Stimulated activated CD8-positive, alpha-beta memory T cell treated with anti-CD3 and anti-CD28 coated beads, Interleukin-4, amount 100 ng/mL, for 1 hour (primary cell): ENCODE results near the gene ZSCAN16.

Source experiments
- DNase-seq, 2 donors: peaks; one replicate each; pipeline ENCODE4 v3.0.0-alpha.2; 2020; ENCODE audit warnings: low read depth in 2 of 2, low spot score in 1 of 2

ZSCAN16 gene

GRCh38 chr6:28167926-28168325 is 43.5 kb downstream of the ZSCAN16 start:
- no peak for DNase-seq

DNA sequence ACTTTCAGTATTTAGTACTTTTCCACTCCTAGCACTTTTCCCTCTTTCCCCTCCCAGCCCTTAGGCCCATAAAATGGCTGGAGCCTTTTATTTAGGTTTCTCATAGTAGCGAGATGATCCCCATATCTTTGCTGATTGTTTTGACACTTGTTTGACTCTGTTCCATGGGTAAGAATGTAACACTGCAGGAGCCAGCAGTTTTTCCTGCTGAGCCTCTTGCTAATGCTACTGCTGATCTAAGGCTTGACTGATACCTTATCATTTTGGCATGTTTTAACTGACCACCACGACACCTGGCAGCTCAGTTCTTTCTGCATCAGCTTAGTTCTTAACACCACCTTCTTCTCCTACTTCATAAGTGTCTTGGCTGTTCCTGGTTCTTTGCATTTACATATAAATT is 46.9 kb downstream of the ZSCAN16 start:
- no peak for DNase-seq

DNA sequence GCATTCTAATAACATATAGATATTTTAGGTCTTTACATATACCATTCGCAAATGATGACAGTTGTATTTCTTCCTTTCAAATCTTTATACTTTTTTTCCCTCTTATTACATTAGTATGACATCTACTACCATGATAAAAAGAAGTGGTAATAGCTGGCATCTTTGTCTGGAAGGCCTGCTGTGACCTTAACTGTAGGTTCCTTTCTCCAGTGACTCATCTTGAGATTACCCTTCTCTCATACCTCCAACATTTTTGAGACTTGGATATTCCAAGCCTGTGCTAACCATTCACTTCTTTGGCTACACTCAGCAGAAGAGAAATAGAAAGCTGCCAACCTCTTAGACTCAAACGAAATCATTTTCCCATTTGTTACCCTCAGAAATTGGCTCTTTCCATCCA is 47.6 kb downstream of the ZSCAN16 start:
- DNase-seq: no peak

DNA sequence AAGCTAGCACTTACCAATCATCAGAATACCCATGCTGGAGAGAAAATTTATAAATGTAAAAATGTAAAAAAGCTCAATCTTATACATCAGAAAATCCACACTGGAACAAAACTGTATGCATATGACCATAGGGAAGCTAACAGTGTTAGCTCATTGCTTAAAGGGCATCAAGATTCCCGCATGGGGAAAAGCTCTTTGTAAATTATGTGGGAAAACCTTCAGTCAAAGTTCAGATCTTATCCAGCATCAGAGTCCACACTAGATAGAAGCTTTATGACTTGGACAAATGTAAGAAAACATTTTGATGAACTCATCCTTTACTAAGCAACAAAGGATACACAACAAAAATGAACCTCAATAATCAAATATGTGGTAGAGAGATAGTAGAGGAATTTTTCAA is 52.0 kb downstream of the ZSCAN16 start:
- DNase-seq: no peak
